Measurements from ENCODE around the gene DMAP1. TPM values are rescaled to one million over a fixed set of nuclear protein-coding genes. Genes with fewer than 3 reads are reported as not detected.

DMAP1 gene
- total RNA-seq, 1 experiment from 2014 or later: 27.8 TPM

DNA sequence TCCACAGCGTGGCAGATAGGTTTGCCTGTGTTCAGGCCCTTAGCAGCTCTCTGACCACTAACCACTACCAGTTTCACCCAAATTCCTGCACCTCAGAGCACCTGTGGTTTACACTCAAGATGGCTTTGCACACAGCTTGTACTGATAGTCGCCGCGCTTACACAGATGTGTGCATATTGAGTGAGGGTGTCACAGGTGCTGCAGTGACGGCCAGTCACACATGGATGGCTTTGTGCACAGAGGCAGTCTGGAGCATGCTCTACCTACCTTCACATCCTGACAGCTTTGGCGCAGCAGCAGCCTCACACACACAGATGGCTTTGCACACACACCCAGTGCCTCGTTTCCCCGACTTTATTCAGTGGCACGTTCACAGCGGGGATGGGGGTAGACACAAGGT lies 7.5 kb downstream of the DMAP1 start:
- intact Hi-C loops (cut with micrococcal nuclease): no loop called here
- H3K27ac ChIP-seq (ENCODE audit: low read depth, low read length): no peak overlapping the region
- no TSS peak for BruUV-seq (replicated peaks)
- RAD21 ChIA-PET (ENCODE audit: low non-redundant PET in 1 of 2, low total read pairs in 2 of 2, uncharacterized antibody in 2 of 2, unreplicated experiment in 2 of 2): no interaction called here
- H3K9me3 ChIP-seq (ENCODE audit: control insufficient read depth in 1 of 2, insufficient read depth in 1 of 2, low read depth in 1 of 2, low read length in 2 of 2): no peaks in the 10 kb centered on the region
- H3K27me3 ChIP-seq (ENCODE audit: insufficient read depth, low read length): no peaks in the 10 kb centered on the region
- ATAC-seq (no peak), DNase-seq (ENCODE audit: low read depth, low spot score) (no peak)
- POLR2A ChIA-PET: no interaction called here
- H3K9me2 ChIP-seq (ENCODE audit: insufficient read depth): no peaks in the 10 kb centered on the region
- CTCF ChIA-PET: interaction anchor here (1.2 kb wide), 1 partner anchor 378 kb away, joined by 3 read pairs; no protein-coding TSS in a partner anchor
- no peaks in the 10 kb centered on the region for H4K20me1 ChIP-seq (ENCODE audit: insufficient read depth)
- H3K4me3 ChIP-seq (replicated peaks in 1 of 2; ENCODE audit: low read depth in 1 of 2, low read length in 2 of 2): no peak overlapping the region
- H3K4me2 ChIP-seq (ENCODE audit: low read length): no peak overlapping the region
- H3K4me1 ChIP-seq (ENCODE audit: control insufficient read depth in 1 of 2, insufficient read depth in 2 of 2, low read length in 2 of 2): peaks cover 0 to 5% of the 10 kb centered on the region in 2 experiments; a peak in 1 of 4 replicates
- peaks cover 20 to 21% of the 10 kb centered on the region in 2 experiments for H3K36me3 ChIP-seq (ENCODE audit: control insufficient read depth in 1 of 2, insufficient read depth in 2 of 2, low read length in 2 of 2)
- H3K9ac ChIP-seq (ENCODE audit: low read length): no peak overlapping the region
- H2AFZ ChIP-seq (ENCODE audit: low read depth, low read length, poor library complexity, severe bottlenecking): no peak overlapping the region
- no peaks in the 10 kb centered on the region for H3K79me2 ChIP-seq (ENCODE audit: insufficient read depth, low read length)
- TF ChIP-seq SP1 (IDR thresholded peaks at IDR 0.05; ENCODE audit: low read depth) (no peak), POLR2AphosphoS5 (IDR thresholded peaks at IDR 0.05; ENCODE audit: low read depth, low read length) (0 out of 2 replicates have a peak, but pooled peaks have one; percentile 10), CBX3 (IDR thresholded peaks at IDR 0.05; ENCODE audit: low read depth) (no peak), SIN3A (IDR thresholded peaks at IDR 0.05; ENCODE audit: low read depth) (no peak)
- TF ChIP-seq, protein P1, sequence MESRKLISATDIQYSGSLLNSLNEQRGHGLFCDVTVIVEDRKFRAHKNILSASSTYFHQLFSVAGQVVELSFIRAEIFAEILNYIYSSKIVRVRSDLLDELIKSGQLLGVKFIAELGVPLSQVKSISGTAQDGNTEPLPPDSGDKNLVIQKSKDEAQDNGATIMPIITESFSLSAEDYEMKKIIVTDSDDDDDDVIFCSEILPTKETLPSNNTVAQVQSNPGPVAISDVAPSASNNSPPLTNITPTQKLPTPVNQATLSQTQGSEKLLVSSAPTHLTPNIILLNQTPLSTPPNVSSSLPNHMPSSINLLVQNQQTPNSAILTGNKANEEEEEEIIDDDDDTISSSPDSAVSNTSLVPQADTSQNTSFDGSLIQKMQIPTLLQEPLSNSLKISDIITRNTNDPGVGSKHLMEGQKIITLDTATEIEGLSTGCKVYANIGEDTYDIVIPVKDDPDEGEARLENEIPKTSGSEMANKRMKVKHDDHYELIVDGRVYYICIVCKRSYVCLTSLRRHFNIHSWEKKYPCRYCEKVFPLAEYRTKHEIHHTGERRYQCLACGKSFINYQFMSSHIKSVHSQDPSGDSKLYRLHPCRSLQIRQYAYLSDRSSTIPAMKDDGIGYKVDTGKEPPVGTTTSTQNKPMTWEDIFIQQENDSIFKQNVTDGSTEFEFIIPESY (IDR thresholded peaks at IDR 0.05; ENCODE audit: extremely low read depth, insufficient replicate concordance, low read length): no peak

DNA sequence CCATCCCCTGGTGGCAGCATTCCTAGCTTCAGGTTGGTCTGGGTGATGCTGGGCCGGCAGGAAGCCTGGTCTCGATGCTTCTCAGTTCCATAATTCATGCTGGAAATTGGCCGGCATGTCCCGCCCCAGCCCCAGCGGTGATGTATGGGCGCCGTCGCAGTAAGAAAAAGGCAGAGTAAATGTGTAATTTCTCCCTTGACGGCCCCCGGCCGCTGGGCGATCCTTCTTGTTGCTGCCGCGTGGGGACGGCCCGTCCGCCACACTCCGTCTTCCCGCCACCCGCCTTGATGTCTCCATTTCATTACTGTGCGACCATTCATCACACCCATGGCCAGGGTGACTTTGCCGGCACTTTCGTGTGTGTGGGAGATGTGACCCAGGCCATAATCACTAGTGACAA lies 8.5 kb downstream of the DMAP1 start:
- DNase-seq (ENCODE audit: low read depth, low spot score) (no peak), ATAC-seq (no peak)
- H3K9me2 ChIP-seq (ENCODE audit: insufficient read depth): no peaks in the 10 kb centered on the region
- no peaks in the 10 kb centered on the region for H3K79me2 ChIP-seq (ENCODE audit: insufficient read depth, low read length)
- intact Hi-C loops (cut with micrococcal nuclease): no loop called here
- no peaks in the 10 kb centered on the region for H3K27me3 ChIP-seq (ENCODE audit: insufficient read depth, low read length)
- no peaks in the 10 kb centered on the region for H4K20me1 ChIP-seq (ENCODE audit: insufficient read depth)
- H3K36me3 ChIP-seq (ENCODE audit: control insufficient read depth in 1 of 2, insufficient read depth in 2 of 2, low read length in 2 of 2): peaks cover 20 to 21% of the 10 kb centered on the region in 2 experiments
- H2AFZ ChIP-seq (ENCODE audit: low read depth, low read length, poor library complexity, severe bottlenecking): no peak overlapping the region
- no peak overlapping the region for H3K4me3 ChIP-seq (replicated peaks in 1 of 2; ENCODE audit: low read depth in 1 of 2, low read length in 2 of 2)
- H3K4me2 ChIP-seq (ENCODE audit: low read length): no peak overlapping the region
- no peak overlapping the region for H3K9ac ChIP-seq (ENCODE audit: low read length)
- no peak overlapping the region for H3K27ac ChIP-seq (ENCODE audit: low read depth, low read length)
- peaks cover 0 to 5% of the 10 kb centered on the region in 2 experiments; a peak in 1 of 4 replicates for H3K4me1 ChIP-seq (ENCODE audit: control insufficient read depth in 1 of 2, insufficient read depth in 2 of 2, low read length in 2 of 2)
- no TSS peak for BruUV-seq (replicated peaks)
- no peaks in the 10 kb centered on the region for H3K9me3 ChIP-seq (ENCODE audit: control insufficient read depth in 1 of 2, insufficient read depth in 1 of 2, low read depth in 1 of 2, low read length in 2 of 2)
- ChIA-PET POLR2A (no interaction called here), CTCF (no interaction called here), RAD21 (ENCODE audit: low non-redundant PET in 1 of 2, low total read pairs in 2 of 2, uncharacterized antibody in 2 of 2, unreplicated experiment in 2 of 2) (no interaction called here)
- TF ChIP-seq YY1 (IDR thresholded peaks at IDR 0.05; ENCODE audit: extremely low read depth, insufficient replicate concordance, low read depth, low read length) (no peak), JUND (IDR thresholded peaks at IDR 0.05) (no peak)

All from HCT116 (cell line).